Activated CD8-positive, alpha-beta T cell treated with anti-CD3 and anti-CD28 coated beads for 36 hours (primary cell): Measurements from ENCODE around the gene ABCD2. TPM values are rescaled to one million over a fixed set of nuclear protein-coding genes. Genes with fewer than 3 reads are reported as not detected.
"Not testable (repeated sequence)": the region's sequence is repeated elsewhere in the genome, so short reads cannot be mapped to it uniquely, and the experiment has no call there.

Experiments
- ATAC-seq: fragments of 200-7000 bp; cut with Tn5 transposase; one replicate; pipeline ENCODE4 v1.10.0; 2021; ENCODE audit warnings: mild to moderate bottlenecking, moderate library complexity
- CTCF ChIA-PET: fragments of 350-600 bp; sonication (Branson Sonifier 250); formaldehyde crosslinking; loops from one replicate; lab custom pipeline; 2021; ENCODE audit warnings: antibody characterized with exemption; lab: Charles Lee
- POLR2A ChIA-PET: fragments of 350-600 bp; sonication (Branson Sonifier 250); formaldehyde crosslinking; loops from one replicate; lab custom pipeline; 2021; ENCODE audit warnings: antibody characterized with exemption; lab: Charles Lee
- DNase-seq: peaks from one replicate; pipeline ENCODE4 v3.0.0-alpha.2; 2020
- H3K27ac Mint-ChIP-seq: one replicate; pipeline ENCODE4 v1.8.0; 2021; ENCODE audit warnings: mild to moderate bottlenecking, mixed read lengths
- H3K27me3 Mint-ChIP-seq: one replicate; pipeline ENCODE4 v1.8.0; 2021; ENCODE audit warnings: mixed read lengths
- H3K36me3 Mint-ChIP-seq: one replicate; pipeline ENCODE4 v1.8.0; 2021; ENCODE audit warnings: low read depth, mixed read lengths
- H3K4me1 Mint-ChIP-seq: one replicate; pipeline ENCODE4 v1.8.0; 2021; ENCODE audit warnings: low read depth, mixed read lengths
- H3K4me3 Mint-ChIP-seq: one replicate; pipeline ENCODE4 v1.8.0; 2021; ENCODE audit warnings: mild to moderate bottlenecking, moderate library complexity, mixed read lengths
- H3K9me3 Mint-ChIP-seq: one replicate; pipeline ENCODE4 v1.8.0; 2021; ENCODE audit warnings: mixed read lengths
- intact Hi-C: fragments of 100-400 bp; cut with micrococcal nuclease; formaldehyde crosslinking; loops from one replicate; pipeline ENCODE4 v1.10.0; 2022
- total RNA-seq, 2 experiments: library from RNA; stranded (reverse); gene quantifications; one replicate each; pipeline ENCODE4 v1.2.3, GENCODE V29; 2021
- TF ChIP-seq, protein P1 (sequence below): fragments of 200-600 bp; IDR thresholded peaks from one replicate; pipeline ENCODE4 v1.8.0; 2022; ENCODE audit warnings: antibody characterized with exemption, mild to moderate bottlenecking

The ABCD2 gene
- total RNA-seq, 2 experiments from 2014 or later, result 3.8 to 4.0 TPM

DNA sequence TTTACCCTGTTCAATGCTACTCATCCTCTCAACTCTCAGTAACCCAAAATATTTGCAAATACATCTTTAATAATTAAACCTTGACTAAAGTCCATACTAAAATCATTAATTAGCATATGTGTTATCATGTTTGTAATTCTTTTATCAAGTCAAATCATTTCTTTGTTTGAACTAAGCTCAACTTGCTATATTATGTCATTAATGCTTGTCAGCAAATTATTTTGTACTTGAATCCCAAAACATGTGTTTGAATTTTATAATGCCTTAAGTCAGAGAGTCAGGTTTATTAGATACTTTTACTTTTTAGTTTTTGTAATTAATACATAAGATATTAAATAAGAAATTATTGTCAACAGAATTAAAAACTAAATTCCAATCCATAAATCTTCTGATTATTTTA, 16.5 kb downstream of the ABCD2 start:
- ChIA-PET CTCF (no interaction called here), POLR2A (no interaction called here)
- Mint-ChIP-seq H3K4me1 (peaks cover 33% of the 10 kb centered on the region), H3K9me3 (no peaks in the 10 kb centered on the region), H3K27me3 (no peaks in the 10 kb centered on the region), H3K36me3 (peaks cover 21% of the 10 kb centered on the region), H3K27ac (no peak overlapping the region), H3K4me3 (no peak overlapping the region)
- ATAC-seq, result no peak
- intact Hi-C loops, result no loop called here
- TF ChIP-seq, protein P1, sequence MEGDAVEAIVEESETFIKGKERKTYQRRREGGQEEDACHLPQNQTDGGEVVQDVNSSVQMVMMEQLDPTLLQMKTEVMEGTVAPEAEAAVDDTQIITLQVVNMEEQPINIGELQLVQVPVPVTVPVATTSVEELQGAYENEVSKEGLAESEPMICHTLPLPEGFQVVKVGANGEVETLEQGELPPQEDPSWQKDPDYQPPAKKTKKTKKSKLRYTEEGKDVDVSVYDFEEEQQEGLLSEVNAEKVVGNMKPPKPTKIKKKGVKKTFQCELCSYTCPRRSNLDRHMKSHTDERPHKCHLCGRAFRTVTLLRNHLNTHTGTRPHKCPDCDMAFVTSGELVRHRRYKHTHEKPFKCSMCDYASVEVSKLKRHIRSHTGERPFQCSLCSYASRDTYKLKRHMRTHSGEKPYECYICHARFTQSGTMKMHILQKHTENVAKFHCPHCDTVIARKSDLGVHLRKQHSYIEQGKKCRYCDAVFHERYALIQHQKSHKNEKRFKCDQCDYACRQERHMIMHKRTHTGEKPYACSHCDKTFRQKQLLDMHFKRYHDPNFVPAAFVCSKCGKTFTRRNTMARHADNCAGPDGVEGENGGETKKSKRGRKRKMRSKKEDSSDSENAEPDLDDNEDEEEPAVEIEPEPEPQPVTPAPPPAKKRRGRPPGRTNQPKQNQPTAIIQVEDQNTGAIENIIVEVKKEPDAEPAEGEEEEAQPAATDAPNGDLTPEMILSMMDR, result no peak
- no peak for DNase-seq

DNA sequence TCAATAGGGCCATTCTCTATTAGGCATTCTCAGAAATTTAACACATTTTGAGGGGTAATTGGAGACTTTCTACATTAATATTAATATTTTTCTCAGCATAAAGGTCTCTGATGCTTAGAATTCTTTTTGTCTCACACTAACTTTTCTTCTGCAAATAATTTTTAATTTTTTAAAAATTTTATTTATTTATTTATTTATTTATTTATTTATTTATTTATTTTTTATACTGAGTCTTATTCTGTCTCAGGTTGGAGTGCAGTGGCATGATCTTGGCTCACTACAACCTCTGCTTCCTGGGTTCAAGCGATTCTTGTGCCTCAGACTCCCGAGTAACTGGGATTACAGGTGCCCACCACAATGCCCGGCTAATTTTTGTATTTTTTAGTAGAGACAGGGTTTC, 17.7 kb downstream of the ABCD2 start:
- H3K27ac Mint-ChIP-seq, DNase-seq, H3K27me3 Mint-ChIP-seq, POLR2A ChIA-PET, H3K4me3 Mint-ChIP-seq, intact Hi-C loops, H3K9me3 Mint-ChIP-seq, ATAC-seq: not testable (repeated sequence)
- Mint-ChIP-seq H3K36me3 (peaks cover 19% of the 10 kb centered on the region), H3K4me1 (peaks cover 32% of the 10 kb centered on the region)
- CTCF ChIA-PET, result interaction anchor here (0.9 kb wide), 1 partner anchor 15 kb away, joined by 3 read pairs; no protein-coding TSS in a partner anchor

DNA sequence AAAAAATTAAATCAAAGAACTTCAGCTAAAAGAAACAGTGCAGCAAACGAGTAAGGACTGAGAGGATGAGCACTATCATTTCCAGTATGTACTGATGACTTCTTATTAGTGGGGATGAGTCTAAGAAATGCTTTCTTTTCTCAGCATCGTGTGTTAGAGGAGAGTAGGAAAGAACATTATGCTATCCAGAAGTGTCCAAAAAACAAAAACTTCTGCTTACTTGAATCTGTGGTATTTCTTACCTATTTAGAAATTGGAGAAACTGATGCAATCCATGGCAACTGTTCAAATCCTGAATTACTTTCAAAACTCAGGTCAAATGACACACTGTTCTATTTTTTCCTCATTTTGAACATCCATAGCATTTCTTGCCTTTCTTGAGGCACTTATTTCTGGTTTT, 23.7 kb downstream of the ABCD2 start:
- TF ChIP-seq, protein P1, result no peak
- no peak for ATAC-seq

DNA sequence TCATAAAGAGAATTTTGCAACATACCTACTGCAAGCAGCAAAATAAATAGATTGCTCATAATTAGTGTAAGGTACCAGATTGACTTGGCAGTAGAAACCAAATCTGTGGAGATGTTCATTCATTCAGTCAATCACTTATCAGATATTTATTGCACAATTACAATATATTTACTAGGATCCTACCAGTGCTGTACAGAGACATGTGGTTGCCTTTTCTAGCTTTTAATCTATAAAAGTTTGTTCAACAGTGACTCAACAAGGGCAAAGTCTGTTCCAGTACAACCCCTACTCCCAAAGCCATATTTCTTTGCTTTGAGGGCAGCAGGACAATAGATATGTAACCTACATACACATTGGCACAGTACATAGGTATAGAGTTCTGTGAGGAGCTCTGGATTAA, 27.3 kb downstream of the ABCD2 start:
- H3K36me3 Mint-ChIP-seq, result peaks cover 8% of the 10 kb centered on the region
- no peaks in the 10 kb centered on the region for H3K9me3 Mint-ChIP-seq
- H3K4me1 Mint-ChIP-seq, result peaks cover 25% of the 10 kb centered on the region
- intact Hi-C loops, result no loop called here
- no peak for DNase-seq
- no peak overlapping the region for H3K4me3 Mint-ChIP-seq
- CTCF ChIA-PET, result interaction anchor here (1.5 to 2.3 kb wide), 4 partner anchors 19 to 100 kb away, joined by 3 to 5 read pairs (median 4); no protein-coding TSS in a partner anchor
- no peak for ATAC-seq
- TF ChIP-seq, protein P1, result no peak
- POLR2A ChIA-PET, result interaction anchor here (1.2 kb wide), 1 partner anchor 12 kb away, joined by 3 read pairs; no protein-coding TSS in a partner anchor
- H3K27ac Mint-ChIP-seq, result no peak overlapping the region
- H3K27me3 Mint-ChIP-seq, result no peaks in the 10 kb centered on the region

More for the DNA sequence above, 23.7 kb downstream of the ABCD2 start:
- no peak for DNase-seq
- Mint-ChIP-seq H3K27me3 (no peaks in the 10 kb centered on the region), H3K36me3 (peaks cover 11% of the 10 kb centered on the region), H3K4me3 (no peak overlapping the region), H3K4me1 (peaks cover 28% of the 10 kb centered on the region), H3K9me3 (no peaks in the 10 kb centered on the region), H3K27ac (peak overlapping the region; percentile 63)
- intact Hi-C loops, result no loop called here
- POLR2A ChIA-PET, result no interaction called here
- CTCF ChIA-PET, result interaction anchor here (0.9 to 1.6 kb wide), 4 partner anchors 9 to 24 kb away, joined by 3 to 6 read pairs (median 3); partner anchors contain the start of gene ABCD2

DNA sequence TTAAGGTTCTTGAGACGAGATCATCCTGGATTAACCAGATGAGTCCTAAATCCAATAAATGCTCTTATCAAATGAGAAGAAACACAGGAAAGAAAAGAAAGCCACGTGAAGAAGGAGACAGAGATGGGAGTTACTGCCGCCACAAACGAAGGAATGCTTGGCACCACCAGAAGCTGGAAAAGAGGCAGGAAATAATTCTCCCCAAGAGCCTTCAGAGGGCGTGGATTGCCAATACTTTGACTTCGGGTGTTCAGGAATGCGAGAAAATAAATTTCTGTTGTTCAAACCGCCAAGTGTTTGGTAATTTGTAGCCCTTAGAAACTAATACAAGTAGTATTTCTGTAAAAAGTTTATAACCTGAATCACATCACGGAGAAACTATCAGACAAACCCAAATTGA, 31.3 kb downstream of the ABCD2 start:
- peaks cover 21% of the 10 kb centered on the region for H3K36me3 Mint-ChIP-seq
- H3K27ac Mint-ChIP-seq, result no peak overlapping the region
- TF ChIP-seq, protein P1, result no peak
- H3K27me3 Mint-ChIP-seq, result no peaks in the 10 kb centered on the region
- intact Hi-C loops, result no loop called here
- no peaks in the 10 kb centered on the region for H3K9me3 Mint-ChIP-seq
- ChIA-PET POLR2A (interaction anchor here (0.6 kb wide), 1 partner anchor 61 kb away, joined by 3 read pairs; no protein-coding TSS in a partner anchor), CTCF (no interaction called here)
- DNase-seq (no peak), ATAC-seq (no peak)
- H3K4me1 Mint-ChIP-seq, result peaks cover 10% of the 10 kb centered on the region
- no peak overlapping the region for H3K4me3 Mint-ChIP-seq
